ENCODE data around the gene SORCS1.

GRCh38 chr10:106830006-106830405, 334.5 kb downstream of the SORCS1 start:
- no peak for TF ChIP-seq POLR2A (IDR thresholded peaks at IDR 0.05)
- TF ChIP-seq CTCF (IDR thresholded peaks at IDR 0.05) = no peak
